IPS DF 4.7 (cell line): Measurements from ENCODE around the gene POLD2.

Experiments
- DNase-seq: peaks from one replicate; pipeline ENCODE4 v3.0.0-alpha.2; 2013; ENCODE audit warnings: low spot score; ENCODE audit errors: extremely low read depth

Gene POLD2

GRCh38 chr7:44114586-44115310, 8.6 kb downstream of the POLD2 start:
- no peak for DNase-seq

- DNase-seq: no peak
Measured at GRCh38 chr7:44113764-44114354, 9.5 kb downstream of the POLD2 start.

GRCh38 chr7:44112997-44113763, 10.2 kb downstream of the POLD2 start:
- no peak for DNase-seq

DNA sequence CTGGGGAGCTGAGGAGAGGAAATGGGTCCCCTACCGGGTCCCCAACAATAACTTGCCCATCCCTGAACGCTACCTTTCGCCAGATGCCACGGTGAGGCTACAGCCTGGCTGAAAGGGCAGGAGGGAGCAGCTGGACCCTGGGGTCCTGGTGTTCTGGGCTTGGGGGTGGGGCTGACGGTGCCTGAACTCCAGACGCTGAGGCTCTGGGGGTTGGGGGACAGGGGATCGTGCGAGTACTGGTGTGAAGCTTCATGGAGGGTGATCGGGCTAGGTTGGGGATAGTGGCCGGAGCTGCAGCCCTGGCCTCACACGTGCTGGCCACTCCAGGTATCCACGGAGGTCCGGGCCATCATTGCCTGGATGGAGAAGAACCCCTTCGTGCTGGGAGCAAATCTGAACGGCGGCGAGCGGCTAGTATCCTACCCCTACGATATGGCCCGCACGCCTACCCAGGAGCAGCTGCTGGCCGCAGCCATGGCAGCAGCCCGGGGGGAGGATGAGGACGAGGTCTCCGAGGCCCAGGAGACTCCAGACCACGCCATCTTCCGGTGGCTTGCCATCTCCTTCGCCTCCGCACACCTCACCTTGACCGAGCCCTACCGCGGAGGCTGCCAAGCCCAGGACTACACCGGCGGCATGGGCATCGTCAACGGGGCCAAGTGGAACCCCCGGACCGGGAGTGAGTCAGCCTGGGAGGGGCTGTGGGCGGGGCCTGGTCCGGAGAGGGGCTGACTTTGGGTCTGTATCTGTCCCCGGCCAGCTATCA, 10.9 kb downstream of the POLD2 start:
- no peak for DNase-seq

- DNase-seq: no peak
Measured at GRCh38 chr7:44111761-44112160, 11.6 kb downstream of the POLD2 start.

GRCh38 chr7:44110719-44111635, 12.4 kb downstream of the POLD2 start:
- no peak for DNase-seq

DNA sequence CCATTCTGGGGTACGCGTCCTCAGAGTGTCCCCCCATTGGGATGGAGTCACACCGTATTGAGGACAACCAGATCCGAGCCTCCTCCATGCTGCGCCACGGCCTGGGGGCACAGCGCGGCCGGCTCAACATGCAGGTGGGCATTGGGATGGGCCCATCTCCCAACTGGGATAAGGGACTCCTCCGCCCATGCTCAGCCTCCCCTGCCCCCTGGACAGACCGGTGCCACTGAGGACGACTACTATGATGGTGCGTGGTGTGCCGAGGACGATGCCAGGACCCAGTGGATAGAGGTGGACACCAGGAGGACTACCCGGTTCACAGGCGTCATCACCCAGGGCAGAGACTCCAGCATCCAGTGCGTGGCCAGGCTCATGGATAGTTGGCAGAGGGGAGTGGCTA, 13.4 kb downstream of the POLD2 start:
- DNase-seq: no peak

DNA sequence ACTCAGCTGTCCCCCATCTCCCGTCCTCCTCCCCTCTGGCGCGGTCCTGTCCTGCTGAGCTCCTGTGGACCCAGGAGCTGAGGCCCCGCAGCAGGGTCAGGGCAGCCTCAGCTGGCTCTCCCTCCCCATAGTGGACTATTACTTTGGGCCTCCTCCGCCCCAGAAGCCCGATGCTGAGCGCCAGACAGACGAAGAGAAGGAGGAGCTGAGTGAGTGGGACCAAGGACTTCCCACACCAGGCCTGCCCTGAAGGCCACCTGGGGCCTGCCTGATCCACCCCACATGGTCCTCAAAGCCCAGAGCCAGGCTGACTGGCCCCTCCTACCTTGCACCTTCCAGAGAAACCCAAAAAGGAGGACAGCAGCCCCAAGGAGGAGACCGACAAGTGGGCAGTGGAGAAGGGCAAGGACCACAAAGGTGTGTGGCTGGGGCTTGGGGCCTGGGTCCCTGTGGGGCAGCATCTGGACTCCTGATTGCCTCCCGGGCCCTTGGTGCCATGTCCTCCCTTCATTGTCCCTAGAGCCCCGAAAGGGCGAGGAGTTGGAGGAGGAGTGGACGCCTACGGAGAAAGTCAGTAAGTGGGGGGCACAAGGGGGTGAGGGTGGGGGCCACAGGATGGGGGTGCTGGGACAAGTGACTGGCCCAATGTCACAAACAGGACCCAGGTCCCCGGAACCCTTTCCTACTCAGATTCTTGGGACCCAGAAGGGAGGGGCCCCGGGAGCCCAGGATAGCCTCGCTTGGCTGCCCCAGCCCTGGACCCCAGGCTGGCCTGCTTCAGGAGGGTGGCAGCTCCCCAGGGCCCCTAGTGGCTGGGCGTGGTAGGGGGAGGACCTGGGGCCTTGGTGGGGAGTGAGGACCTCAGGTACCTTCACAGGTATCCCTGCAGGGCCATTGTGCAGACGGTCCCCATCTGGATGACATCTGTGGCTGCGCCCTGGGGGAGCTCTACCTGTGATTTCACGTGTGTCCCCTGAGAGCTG, 14.3 kb downstream of the POLD2 start:
- no peak for DNase-seq

DNA sequence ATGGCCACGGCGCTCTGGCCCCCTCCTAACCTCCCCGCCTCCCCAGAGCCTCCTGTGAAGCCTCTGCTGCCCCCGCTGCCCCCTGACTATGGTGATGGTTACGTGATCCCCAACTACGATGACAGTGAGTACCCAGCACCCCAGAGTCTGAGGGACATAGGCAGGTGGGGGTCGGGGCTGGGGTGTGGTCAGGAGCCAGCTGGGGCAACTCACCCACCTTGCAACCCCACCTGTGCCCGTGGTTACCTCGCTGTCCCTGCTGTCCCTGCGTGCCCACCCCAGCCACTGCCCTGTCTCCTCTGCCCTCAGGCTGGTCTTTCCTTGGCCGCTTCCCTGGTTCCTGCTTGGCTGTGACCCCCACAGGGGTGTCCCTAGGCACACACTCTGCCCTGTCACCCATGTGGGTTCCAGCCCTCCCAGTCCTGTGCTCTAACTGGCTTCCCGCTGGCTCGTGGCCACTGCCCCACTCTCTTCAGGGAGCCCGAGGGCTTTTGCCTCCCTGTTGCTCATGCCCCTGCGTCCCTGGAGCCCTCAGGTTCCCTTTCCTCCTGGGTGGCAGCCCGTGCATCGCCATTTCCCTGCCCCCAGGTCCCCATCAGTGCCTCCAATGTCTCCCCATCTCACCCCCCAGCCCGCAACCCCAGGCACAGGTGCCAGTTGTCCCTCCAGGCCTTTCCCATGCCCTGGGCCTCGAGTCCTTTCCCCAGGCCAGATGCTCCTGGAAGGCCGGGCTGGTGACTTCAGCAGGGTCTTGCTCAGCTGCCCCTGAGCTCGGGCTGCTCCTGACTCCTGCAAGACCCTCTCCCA, 15.2 kb downstream of the POLD2 start:
- DNase-seq: no peak

- no peak for DNase-seq
Measured at GRCh38 chr7:44107116-44107960, 16.0 kb downstream of the POLD2 start.

GRCh38 chr7:44106311-44107065, 16.9 kb downstream of the POLD2 start:
- DNase-seq: no peak

GRCh38 chr7:44105832-44106231, 17.5 kb downstream of the POLD2 start:
- no peak for DNase-seq

- no peak for DNase-seq
Measured at GRCh38 chr7:44104860-44105771, 18.2 kb downstream of the POLD2 start.

DNA sequence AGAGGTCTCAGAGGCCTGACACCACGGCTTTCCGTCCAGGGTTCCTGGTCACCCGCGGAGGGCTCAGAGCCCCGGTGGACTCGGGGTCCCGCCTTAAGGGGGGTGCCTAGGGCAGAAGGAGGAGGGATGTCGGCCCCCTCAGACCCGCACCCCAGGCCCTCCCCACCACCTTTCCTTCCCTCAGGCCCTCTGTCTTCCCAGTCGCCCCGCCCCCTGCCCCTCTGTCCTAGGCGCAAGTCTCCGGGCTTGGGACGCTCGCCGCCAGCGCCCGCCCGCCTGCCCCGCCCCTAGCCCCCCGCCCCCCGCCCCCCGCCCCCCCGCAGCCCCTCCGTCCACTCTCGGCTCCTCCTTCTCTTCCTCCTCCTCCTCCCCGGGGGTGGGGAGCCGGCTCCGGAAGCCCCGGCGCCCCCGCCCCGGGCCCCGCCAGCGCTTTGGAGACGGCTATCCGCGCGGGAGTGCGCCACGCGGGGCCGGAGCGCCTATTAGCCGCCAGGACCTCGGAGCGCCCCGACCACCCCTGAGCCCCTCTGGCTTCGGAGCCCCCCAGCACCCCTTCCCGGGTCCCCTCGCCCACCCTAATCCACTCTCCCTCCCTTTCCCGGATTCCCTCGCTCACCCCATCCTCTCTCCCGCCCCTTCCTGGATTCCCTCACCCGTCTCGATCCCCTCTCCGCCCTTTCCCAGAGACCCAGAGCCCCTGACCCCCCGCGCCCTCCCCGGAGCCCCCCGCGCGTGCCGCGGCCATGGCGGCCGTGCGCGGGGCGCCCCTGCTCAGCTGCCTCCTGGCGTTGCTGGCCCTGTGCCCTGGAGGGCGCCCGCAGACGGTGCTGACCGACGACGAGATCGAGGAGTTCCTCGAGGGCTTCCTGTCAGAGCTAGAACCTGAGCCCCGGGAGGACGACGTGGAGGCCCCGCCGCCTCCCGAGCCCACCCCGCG, 19.2 kb downstream of the POLD2 start, which contains the start of gene AEBP1:
TSS of gene AEBP1 (plus strand) at position 423 of the 937 bp plus-strand sequence. CDS start at position 744, 321 bp downstream.
- no peak for DNase-seq

- DNase-seq: no peak
Measured at GRCh38 chr7:44103566-44103922, 19.8 kb downstream of the POLD2 start.
